H1 (cell line): Measurements from ENCODE around the gene CD34. TPM values are rescaled to one million over a fixed set of nuclear protein-coding genes. Genes with fewer than 3 reads are reported as not detected.

Experiments used
- BACH1 ChIP-seq: IDR thresholded peaks from 2 replicates; pipeline ENCODE4 v1.6.1; 2012; ENCODE audit warnings: low read length, improper control_type of control experiment
- CHD1 ChIP-seq: IDR thresholded peaks from 2 replicates; pipeline ENCODE4 v1.6.1; 2012; ENCODE audit warnings: low read depth, low read length, improper control_type of control experiment
- NRF1 ChIP-seq: IDR thresholded peaks from 2 replicates; pipeline ENCODE4 v1.6.1; 2011; ENCODE audit warnings: mild to moderate bottlenecking, low read depth, low read length, improper control_type of control experiment
- SP2 ChIP-seq: IDR thresholded peaks from 2 replicates; pipeline ENCODE4 v1.6.1; 2012; ENCODE audit warnings: mild to moderate bottlenecking, low read length, inconsistent platforms
- TCF12 ChIP-seq: IDR thresholded peaks from 2 replicates; pipeline ENCODE4 v1.6.1; 2011; ENCODE audit warnings: low read depth, mild to moderate bottlenecking, low read length
- USF2 ChIP-seq: IDR thresholded peaks from 2 replicates; pipeline ENCODE4 v1.6.1; 2011; ENCODE audit warnings: low read length, improper control_type of control experiment
- polyA plus RNA-seq, 7 experiments: library from polyadenylated mRNA; depleted of rRNA in 3 of 7; stranded (reverse) in 5 of 7; unstranded in 2 of 7; fragments of >200 nt in 5 of 7; fragments of 200-250 nt in 2 of 7; gene quantifications; 1 replicate in 5 of 7; 2 replicates in 1 of 7; 4 replicates in 1 of 7; pipeline versions ENCODE4 v1.2.1 to v1.2.3, GENCODE V29; 2011 to 2013; ENCODE audit warnings: missing spikeins in 2 of 7, mixed read lengths in 2 of 7
- total RNA-seq: library from RNA; stranded (reverse); fragmentation: NEBNext Ultra II Directional; extraction: Animal tissue kit (Norgen Biotek cat#: 25700); gene quantifications from 2 replicates; pipeline ENCODE4 v1.2.1, GENCODE V29; 2021

The CD34 gene
- total and polyA plus RNA-seq, 2 of the 8 experiments (the other 6 are each of a cell fraction or from before 2014, with no cell fraction given) = 0.39 to 0.54 TPM

GRCh38 chr1:207841293-207841692 lies 69.6 kb downstream of the CD34 start (continued):
- TF ChIP-seq BACH1 (no peak), TCF12 (no peak), USF2 (no peak), CHD1 (no peak), SP2 (no peak), NRF1 (no peak)
